Skeletal muscle cell (primary cell): ENCODE measurements around the gene CCDC106.
A peak's percentile ranks its signal among the peaks of the same experiment; 100 is the strongest.

Experiments used
- DNase-seq: peaks from one replicate; pipeline ENCODE4 v3.0.0-alpha.2; 2010; ENCODE audit warnings: low read depth
- H3K4me3 ChIP-seq: 2 replicates; pipeline ENCODE4 v1.5.1; 2011; ENCODE audit warnings: low read depth, mild to moderate bottlenecking, control low read depth, low read length, moderate library complexity

The CCDC106 gene

DNA sequence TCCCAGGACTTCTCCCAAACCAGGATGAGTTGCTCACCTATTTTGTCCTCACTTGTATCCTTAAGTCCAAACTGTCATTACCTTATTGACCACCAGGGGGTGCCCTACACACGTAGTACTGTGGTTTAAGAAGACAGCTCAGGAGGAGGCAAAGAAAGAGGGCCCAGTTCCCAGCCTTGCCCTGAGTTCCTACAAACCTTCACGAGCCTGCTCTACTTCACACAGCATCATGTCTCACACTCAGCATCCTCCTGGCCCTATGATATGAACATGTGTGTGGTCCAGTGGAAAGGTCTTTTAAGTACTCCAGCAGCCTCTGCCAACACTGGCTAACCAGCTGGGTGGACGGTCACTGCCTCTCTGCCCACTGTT, 15.6 kb upstream of the CCDC106 start:
- no peak overlapping the region for H3K4me3 ChIP-seq
- DNase-seq: peak; percentile 81

DNA sequence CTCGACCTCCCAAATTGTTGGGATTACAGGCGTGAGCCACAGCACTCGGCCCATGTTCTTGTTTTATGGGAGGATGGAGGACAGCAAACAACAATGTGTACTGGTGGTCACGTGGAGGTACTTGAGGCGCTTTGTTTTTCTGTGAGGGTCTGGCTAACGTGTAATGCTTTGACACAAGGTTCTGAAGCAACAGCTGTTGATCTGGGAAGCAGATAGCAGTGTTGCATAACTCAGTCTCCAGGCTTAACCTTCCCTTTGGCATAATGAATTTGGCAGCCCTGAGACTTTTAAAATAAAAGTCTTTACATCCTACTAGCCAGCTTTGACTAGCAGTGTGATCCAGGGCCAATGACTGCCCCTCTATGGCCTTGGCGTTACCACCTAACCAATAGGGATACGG, 14.2 kb upstream of the CCDC106 start:
- DNase-seq: no peak

DNA sequence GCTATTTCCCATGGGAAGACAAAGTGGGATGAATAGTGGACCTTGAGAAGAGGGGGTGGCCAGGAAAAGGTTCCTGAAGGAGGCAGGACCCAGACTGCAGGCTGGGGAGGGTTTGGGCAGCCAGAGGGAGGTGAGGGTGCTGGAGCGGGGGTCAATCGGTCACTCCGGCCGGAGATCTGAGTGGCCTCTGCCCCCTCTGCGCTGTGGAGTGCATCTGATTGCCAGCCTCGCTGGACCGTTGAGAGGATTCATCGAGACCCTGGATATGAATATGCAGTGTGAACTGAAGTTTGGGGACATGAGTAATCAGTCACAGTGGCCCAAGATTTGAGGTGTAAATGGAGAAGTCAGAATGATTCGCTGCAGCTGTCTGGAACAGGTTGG, 12.7 kb upstream of the CCDC106 start:
- peak overlapping the region; percentile 100 for H3K4me3 ChIP-seq
- no peak for DNase-seq

More for the DNA sequence above, 14.2 kb upstream of the CCDC106 start:
- H3K4me3 ChIP-seq: no peak overlapping the region

DNA sequence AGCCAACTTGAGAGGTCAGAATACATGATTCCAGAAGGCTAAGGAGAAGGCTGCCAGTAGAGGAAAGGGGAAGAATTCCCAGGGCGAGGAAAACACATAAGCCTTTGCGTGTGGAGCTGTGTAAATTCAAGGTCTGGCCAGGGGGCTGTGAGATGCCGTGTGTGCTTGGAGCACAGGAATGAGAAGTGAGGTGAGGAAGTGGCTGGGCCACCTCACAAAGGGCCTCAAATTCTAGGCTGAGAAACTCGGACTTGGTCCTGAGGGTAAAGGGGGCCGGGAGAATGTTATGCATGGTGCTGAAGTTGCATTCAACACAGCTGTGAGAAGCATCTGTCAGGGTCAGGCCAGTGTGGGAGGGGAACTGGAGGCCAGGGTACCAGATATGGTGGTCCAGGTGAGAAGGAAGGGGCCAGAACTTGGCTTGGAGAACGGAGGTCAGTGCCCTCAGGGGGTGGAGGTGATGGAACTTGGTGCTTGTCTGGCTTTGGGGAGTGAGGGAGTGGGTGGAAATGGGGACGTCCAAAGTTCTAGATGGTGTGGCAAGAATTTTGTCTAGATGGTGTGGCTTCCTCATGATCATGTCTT, 12.1 kb upstream of the CCDC106 start:
- H3K4me3 ChIP-seq: peak overlapping the region; percentile 100
- no peak for DNase-seq

DNA sequence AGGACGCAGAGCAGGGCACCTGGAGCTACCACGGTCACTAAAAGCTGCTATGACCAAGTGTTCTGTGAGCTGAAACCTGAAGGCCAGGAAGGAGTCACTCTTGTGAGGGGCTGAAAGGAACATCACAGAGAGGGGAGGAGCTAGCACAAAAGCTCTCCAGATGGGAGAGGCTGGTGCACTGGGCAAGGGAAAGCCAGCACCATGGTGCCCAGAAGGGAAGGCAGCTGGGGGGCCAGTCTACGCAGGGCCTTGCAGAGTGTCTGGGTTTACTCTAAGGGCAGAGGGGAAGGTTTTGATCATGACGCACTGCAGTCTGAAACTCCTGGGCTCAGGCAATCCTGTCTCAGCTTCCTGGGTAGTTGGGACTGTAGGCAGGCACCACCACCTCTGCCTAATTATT, 11.3 kb upstream of the CCDC106 start:
- no peak for DNase-seq
- no peak overlapping the region for H3K4me3 ChIP-seq

DNA sequence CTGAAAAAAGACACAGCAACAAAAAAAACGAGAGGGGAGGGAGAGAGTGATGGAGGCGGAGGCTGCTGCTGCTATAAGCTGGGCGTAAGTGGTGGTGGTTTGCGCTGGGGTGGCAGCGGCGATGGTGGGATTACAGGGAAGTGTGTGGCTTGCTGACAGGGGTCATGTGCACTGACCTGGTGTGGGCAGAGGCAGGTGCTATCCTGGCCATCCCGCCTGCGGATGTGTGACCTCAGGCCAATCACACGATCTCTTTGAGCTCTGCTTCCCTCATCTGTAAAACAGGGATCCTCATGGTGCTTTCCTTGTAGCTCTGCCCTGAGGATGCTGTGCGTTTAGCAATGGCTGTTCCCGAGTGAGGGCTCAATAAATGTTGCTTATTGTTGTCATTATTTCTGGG, 10.5 kb upstream of the CCDC106 start:
- DNase-seq: no peak
- no peak overlapping the region for H3K4me3 ChIP-seq

DNA sequence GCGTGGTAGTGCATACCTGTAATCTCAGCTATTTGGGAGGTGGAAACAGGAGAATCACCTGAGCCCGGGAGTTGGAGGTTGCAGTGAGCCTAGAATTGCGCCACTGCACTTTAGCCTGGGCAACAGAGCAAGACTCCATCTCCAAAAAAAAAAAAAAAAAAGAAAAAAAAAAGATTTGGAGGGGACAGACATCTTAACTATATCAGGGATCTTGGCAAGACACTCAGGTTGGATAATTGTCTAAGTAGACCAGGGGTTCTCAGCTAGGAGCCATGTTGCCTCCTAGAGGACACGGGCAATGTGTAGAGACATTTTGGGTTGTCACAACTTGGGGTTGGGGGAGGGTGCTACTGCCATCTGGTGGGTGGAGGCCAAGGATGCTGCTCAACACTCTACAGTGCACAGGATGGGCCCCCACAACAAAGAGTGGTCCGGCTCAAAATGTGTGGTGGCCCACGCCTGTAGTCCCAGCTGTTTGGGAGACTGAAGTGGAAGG, 9.1 kb upstream of the CCDC106 start:
- no peak overlapping the region for H3K4me3 ChIP-seq
- DNase-seq: no peak

DNA sequence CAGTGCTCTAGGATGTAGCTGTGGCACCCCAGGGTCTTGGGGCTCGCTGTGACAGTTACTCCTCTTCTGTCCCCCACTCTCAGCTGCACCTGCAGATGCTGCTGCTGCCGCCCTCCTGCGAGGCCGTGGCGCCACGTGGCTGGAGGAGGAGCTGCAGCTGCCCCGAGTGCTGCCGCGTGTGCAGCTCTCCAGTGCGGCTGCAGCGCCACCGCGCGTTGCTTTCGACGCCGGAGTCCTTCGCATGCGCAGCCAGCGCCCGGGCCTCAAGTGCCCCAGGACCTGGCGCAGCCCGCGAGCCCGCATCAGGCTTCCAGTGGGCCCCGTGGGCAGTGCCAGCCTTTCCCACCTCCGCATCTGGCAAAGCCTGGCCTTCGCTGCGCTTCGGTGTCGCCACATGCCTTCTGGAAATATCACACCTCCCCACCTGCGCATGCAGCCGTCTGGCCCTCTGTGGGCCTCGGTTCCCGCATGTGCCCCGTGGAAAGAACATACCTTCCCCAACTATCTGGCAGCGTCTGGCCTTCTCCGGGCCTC, 7.9 kb upstream of the CCDC106 start:
- DNase-seq: no peak
- peak overlapping the region; percentile 92 for H3K4me3 ChIP-seq

DNA sequence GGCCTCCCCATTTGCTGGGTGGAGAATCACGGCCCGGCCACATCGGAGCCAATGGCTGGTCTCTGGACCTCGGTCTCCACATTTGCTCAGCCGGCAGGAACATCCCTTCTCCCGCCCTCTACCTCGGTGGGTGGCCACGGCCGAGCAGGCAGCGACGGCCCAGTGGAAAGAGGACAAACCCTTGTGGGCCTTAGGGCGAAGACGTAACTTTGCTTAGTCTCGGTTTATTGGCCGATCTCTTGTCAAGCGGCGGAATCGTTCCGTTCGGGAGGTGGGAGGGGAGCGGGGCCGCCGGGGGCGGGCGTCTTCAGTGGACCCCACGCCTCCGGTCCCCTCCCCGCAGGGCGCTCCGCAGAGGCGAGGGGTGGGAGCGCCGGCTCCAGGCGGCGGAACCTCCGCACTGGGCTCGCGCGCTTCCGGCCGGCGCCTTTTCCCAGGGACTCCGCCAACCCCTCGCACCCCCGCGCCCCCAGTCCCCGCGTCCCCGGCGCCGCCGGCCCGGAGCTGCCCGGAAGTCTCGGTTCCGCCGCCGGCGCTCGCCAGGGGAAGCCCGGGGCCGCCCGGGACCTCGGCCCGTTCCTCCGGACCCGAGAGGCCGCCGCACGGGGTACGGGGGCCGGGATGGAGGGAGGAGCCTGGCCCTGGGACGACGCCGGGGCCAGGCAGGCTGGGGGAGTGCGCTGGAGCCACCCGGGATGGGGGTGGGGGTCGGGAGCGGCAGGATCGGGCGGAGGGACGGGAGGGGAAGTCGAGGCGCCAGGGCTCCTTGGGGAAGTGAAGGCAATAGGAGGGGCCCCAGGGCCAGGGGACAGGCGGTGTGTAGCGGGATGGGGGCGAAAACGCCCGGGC, 7.2 kb upstream of the CCDC106 start, which contains the start of gene ZNF580:
Gene ZNF580, plus strand, starts transcription at position 426 of the 849 bp plus-strand sequence. CDS start 1,507 bp downstream, outside the sequence.
- peak; percentile 59 for DNase-seq
- H3K4me3 ChIP-seq: peak within 1 kb of the TSS; percentile 92

DNA sequence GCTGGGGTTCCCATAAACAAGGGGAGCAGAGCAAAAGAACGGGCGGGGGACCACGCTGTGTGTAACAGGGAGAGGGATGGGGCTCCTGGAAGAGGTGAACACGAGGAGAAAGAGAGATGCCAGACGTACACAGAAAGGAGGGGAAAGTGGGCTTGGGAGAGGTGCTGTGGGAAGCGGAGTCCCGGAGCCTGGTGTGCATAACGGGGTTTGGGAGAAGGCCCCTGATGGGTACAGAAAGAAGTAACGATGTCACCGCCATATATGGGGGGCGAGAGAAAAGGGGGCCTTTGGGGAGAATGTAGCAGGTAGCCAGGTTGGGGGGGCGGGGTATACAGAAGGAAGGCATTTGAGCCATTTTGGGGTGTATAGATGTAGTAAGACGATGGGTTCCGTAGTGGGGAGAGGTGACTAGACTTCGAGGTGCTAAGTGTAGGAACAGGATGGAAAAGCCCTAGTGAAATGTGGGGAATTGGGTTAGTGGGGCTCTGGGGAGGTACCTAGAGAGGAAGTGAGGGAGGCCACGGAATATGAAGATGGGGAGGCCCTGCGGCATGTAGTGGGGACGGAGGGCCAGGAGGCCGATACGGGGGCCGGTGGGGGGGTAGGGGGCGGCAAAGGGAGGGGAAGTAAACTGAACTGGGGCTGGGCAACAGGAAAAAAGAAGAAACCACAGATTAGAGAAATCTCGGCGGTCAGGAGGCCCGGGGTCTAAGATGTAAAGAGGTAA, 6.4 kb upstream of the CCDC106 start:
- DNase-seq: no peak

DNA sequence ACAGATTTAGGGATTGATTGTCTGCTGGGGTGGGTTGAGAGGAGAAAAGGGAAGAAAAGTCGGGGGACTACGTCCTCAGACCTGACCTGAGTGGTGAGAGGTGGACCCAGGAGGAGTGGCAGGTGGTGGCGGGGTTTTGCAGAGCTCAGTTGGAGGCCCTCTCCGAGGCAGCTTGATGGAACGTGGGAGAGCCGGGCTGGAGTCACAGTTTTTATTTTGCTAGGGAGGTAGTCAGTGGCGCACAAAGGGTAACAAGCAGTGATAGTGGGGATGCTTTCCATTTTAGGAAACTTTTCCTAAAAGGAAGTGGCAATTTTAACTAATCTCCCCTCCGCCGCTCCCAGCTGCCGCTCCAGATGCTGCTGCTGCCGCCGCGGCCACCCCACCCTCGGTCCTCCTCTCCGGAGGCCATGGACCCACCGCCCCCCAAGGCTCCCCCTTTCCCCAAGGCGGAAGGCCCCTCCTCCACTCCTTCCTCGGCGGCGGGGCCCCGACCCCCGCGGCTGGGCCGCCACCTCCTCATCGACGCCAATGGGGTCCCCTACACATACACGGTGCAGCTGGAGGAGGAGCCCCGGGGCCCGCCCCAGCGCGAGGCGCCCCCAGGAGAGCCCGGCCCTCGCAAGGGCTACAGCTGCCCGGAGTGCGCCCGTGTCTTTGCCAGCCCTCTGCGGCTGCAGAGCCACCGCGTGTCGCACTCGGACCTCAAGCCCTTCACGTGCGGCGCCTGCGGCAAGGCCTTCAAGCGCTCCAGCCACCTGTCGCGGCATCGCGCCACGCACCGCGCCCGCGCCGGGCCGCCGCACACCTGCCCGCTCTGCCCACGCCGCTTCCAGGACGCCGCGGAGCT, 5.6 kb upstream of the CCDC106 start:
- peak overlapping the region; percentile 92 for H3K4me3 ChIP-seq
- no peak for DNase-seq

More for the DNA sequence above, 6.4 kb upstream of the CCDC106 start:
- peak overlapping the region; percentile 92 for H3K4me3 ChIP-seq

DNA sequence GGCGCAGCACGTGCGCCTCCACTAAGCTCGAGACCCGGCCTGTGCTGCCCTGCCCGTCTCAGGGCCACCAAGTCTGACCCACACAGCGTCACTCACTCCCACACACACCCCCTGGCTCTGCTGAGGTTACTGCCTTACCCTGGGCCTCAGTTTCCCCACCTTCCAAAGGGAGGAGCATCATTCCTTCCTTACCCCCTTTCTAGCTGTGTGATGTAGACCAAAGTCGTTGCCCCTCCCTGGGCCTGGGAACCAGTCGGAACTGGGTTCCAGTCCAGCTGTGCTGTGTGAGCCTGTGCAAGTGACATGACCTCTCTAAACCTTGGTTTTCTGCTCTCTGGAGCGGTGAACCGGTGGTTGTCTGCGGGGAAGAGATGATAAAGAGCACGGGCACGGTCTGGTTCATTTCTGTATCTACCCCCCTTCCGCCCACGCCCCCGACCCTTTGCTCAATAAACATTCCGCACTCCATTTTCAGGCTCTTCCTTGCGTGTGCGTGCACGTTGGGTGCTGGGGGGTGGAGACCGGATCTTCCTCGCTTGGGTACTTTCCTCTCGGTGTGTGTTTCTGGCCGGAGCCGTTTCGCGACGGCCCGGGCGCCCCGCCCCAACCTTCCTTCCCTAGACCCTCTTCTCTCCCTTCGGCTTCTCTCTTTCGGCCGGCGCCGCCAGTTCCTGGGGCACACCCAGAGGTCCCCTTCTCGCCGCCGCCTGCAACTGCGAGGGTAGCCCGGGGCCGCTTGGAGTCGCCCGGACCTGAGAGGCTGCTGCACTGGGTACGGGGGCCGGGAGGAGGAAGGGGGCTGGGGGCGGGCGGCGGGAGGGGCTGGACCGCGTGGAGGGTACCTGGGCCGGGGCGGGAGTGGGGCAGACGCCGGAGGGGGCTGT, 4.8 kb upstream of the CCDC106 start, which contains the start of gene ZNF581:
Gene ZNF581, plus strand, starts transcription at position 647 of the 884 bp plus-strand sequence. CDS start 923 bp downstream, outside the sequence.
- H3K4me3 ChIP-seq: peak within 1 kb of the TSS; percentile 92
- DNase-seq: peak; percentile 40

DNA sequence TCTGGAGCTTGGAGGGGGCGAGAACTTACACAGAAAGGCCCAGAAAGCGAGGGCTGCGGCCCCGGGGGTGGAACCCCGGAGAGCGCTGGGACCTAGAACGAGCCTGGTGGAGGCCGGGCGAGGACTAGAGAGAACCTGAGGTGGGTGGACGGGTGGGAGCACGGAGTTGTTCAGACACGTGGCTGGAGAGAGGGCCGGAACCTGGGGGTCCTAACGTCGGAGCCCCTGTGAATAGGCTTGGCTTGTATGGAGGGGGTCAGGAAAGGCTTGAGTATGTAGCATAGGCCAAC, 4.2 kb upstream of the CCDC106 start:
- no peak for DNase-seq
- H3K4me3 ChIP-seq: peak overlapping the region; percentile 92

DNA sequence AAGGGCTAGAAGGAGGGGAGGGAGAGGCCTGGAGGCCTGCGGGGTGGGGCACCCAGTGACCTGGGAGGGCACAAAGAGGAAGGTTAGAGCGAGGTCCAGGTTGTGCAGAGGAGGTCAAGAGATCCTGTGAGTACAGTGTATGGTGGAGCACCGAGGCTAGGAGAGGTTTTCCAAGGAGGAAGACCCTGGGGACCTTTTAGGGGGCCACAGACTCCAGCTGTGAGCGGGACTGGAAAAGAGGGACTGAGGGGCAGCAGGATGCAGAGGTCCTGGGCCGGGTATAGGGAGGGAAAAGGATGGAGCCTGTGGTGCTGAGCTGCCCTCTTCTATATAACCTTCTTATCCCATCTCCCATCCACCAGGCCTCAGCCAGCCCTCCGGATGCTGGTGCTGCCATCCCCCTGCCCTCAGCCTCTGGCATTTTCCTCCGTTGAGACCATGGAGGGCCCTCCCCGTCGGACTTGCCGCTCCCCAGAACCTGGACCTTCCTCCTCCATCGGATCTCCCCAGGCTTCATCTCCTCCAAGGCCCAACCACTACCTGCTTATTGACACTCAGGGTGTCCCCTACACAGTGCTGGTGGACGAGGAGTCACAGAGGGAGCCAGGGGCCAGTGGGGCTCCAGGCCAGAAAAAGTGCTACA, 3.7 kb upstream of the CCDC106 start:
- peak overlapping the region; percentile 92 for H3K4me3 ChIP-seq
- no peak for DNase-seq

DNA sequence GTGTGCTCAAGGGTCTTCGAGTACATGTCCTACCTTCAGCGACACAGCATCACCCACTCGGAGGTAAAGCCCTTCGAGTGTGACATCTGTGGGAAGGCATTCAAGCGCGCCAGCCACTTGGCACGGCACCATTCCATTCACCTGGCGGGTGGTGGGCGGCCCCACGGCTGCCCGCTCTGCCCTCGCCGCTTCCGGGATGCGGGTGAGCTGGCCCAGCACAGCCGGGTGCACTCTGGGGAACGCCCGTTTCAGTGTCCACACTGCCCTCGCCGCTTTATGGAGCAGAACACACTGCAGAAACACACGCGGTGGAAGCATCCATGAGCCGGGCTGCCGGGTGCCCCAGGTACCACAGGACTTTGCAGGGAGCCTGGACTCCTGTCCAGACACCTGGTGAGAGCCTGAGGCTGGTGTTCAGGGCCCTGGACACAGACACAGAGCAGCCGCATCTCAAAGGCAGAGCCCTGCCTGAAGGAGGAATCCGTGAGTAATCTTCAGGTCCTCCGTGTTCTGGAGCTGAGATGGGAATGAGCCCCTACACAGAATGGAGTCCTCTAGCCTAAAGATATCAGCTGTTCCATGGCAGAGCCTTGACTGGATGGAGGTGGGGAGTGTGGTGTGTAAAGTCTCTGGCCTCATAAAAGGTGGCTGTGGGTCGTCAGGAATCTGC, 3.0 kb upstream of the CCDC106 start:
- peak overlapping the region; percentile 92 for H3K4me3 ChIP-seq

DNA sequence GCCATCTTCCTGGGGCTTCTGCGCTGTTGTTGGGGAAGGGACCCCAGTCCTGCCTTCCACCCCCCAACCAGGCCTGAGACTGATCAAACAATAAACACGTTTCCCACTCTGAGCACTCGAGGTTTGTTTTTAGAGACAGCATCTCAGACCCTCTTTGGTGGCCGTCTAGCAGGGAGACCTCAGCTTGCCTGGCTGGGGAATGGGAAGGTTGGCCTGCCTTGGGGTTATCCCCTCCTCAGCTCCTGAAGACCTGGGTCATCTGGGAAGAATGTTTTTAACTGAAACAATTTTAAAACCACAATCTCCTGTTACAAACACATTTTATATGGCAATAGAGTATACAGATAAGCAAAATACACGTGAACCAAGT, 2.5 kb upstream of the CCDC106 start:
- no peak for DNase-seq
- H3K4me3 ChIP-seq: no peak overlapping the region

More for the DNA sequence above, 3.0 kb upstream of the CCDC106 start:
- DNase-seq: no peak
